Ureter (tissue), 1 donor: ENCODE measurements around the gene DNMT3A. TPM values are rescaled to one million over a fixed set of nuclear protein-coding genes. Genes with fewer than 3 reads are reported as not detected.
A peak's percentile ranks its signal among the peaks of the same experiment; 100 is the strongest.

ENCODE experiments used
- DNase-seq: peaks from one replicate; pipeline ENCODE4 v3.0.0-alpha.2; 2020; ENCODE audit warnings: low spot score
- total RNA-seq: library from RNA; stranded (reverse); gene quantifications from one replicate; pipeline ENCODE4 v1.2.4, GENCODE V29; 2023
- donor health status: DM: yes; HTN: yes; CAD: no.

DNMT3A gene
- total RNA-seq, 1 donor from 2014 or later: 40.1 TPM

- DNase-seq: no peak
These were observed 5.6 kb upstream of the DNMT3A start for GRCh38 chr2:25347205-25347815.

GRCh38 chr2:25343187-25343825 lies 1.6 kb upstream of the DNMT3A start:
- no peak for DNase-seq

GRCh38 chr2:25342372-25343186 lies 854 bp upstream of the DNMT3A start:
- DNase-seq: peak; percentile 80

GRCh38 chr2:25341011-25341727 lies 556 bp downstream of the DNMT3A start:
- no peak for DNase-seq

- no peak for DNase-seq
These were observed 1.4 kb downstream of the DNMT3A start for GRCh38 chr2:25340181-25340921.

- DNase-seq: no peak
These were observed 1.9 kb downstream of the DNMT3A start for GRCh38 chr2:25339791-25340180.

GRCh38 chr2:25339211-25339674 lies 2.5 kb downstream of the DNMT3A start:
- no peak for DNase-seq

- DNase-seq: no peak
These were observed 3.3 kb downstream of the DNMT3A start for GRCh38 chr2:25338401-25338800.

GRCh38 chr2:25337891-25338290 lies 3.8 kb downstream of the DNMT3A start:
- DNase-seq: no peak

- no peak for DNase-seq
These were observed 4.4 kb downstream of the DNMT3A start for GRCh38 chr2:25337276-25337675.

- DNase-seq: no peak
These were observed 5.3 kb downstream of the DNMT3A start for GRCh38 chr2:25336383-25336841.

- DNase-seq: no peak
These were observed 5.8 kb downstream of the DNMT3A start for GRCh38 chr2:25335971-25336370.

GRCh38 chr2:25335204-25335603 lies 6.5 kb downstream of the DNMT3A start:
- no peak for DNase-seq

- no peak for DNase-seq
These were observed 7.2 kb downstream of the DNMT3A start for GRCh38 chr2:25334482-25334881.

GRCh38 chr2:25333981-25334380 lies 7.7 kb downstream of the DNMT3A start:
- no peak for DNase-seq

- DNase-seq: no peak
These were observed 9.2 kb downstream of the DNMT3A start for GRCh38 chr2:25332571-25332970.

GRCh38 chr2:25331686-25332365 lies 9.9 kb downstream of the DNMT3A start:
- DNase-seq: no peak

- no peak for DNase-seq
These were observed 10.8 kb downstream of the DNMT3A start for GRCh38 chr2:25330937-25331336.

- DNase-seq: no peak
These were observed 11.5 kb downstream of the DNMT3A start for GRCh38 chr2:25330273-25330672.

- DNase-seq: no peak
These were observed 13.3 kb downstream of the DNMT3A start for GRCh38 chr2:25328152-25329085.
